ENCODE data around the gene UQCC3.

UQCC3 gene

DNA sequence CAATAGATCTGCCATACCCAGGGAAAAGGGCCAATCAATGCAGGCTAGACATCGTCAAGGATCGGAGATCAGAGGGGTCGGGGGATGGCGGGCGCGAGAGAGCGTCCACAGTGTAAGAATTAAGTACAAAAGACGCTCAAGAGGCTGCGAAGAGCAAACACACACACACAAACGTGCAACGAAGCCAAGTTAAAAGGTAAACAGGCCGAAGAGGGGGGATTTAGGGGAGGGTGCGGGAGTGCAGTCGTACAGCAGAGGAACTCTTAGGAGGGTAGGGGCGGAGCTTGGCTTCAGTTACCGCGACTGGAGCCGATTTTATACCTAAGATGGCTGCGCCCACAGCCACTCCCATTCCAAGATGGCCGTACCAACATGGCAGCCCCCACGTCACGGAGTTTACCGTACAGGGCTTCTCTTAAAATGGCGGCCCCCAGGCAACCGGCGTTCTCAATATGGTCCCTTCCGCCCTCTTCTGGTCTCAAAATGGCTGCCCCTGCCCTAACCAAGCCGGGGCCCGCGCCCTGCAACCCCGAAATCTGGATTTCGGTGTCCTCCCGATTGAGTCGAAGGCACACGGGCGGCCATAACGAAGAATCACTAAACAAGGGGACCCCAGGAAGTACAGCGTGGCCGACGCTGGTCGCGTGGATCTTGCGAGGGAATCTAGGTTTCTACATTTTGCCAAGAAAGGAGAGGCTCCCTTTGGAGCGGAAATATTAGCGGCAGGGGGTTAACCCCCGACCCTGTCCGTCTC lies 38.0 kb downstream of the UQCC3 start:
- TF ChIP-seq, protein P1, sequence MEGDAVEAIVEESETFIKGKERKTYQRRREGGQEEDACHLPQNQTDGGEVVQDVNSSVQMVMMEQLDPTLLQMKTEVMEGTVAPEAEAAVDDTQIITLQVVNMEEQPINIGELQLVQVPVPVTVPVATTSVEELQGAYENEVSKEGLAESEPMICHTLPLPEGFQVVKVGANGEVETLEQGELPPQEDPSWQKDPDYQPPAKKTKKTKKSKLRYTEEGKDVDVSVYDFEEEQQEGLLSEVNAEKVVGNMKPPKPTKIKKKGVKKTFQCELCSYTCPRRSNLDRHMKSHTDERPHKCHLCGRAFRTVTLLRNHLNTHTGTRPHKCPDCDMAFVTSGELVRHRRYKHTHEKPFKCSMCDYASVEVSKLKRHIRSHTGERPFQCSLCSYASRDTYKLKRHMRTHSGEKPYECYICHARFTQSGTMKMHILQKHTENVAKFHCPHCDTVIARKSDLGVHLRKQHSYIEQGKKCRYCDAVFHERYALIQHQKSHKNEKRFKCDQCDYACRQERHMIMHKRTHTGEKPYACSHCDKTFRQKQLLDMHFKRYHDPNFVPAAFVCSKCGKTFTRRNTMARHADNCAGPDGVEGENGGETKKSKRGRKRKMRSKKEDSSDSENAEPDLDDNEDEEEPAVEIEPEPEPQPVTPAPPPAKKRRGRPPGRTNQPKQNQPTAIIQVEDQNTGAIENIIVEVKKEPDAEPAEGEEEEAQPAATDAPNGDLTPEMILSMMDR (IDR thresholded peaks at IDR 0.05; ENCODE audit: borderline replicate concordance, insufficient read depth, low read depth, low read length): no peak
- H3K4me3 ChIP-seq (ENCODE audit: low read depth, low read length): peak overlapping the region; percentile 63

DNA sequence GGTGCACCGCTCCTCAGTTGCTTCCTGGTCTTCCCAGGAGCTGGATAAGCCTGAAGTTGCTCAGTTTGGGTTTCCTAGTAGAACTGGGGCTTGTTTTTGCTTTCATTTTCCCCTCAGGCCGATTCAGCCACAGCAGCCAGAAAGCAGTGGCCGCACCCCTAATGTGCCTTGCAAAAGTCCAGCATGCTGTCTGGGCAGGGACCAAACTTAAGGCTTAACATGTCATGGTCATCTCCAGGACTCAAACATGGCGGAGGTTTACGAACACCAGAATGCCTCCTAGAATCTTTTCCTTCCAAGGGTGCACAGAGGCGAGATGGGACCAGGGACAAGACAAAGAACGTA lies 38.5 kb downstream of the UQCC3 start:
- H3K4me3 ChIP-seq (ENCODE audit: low read depth, low read length): peak overlapping the region; percentile 49
- TF ChIP-seq, protein P1 (IDR thresholded peaks at IDR 0.05; ENCODE audit: borderline replicate concordance, insufficient read depth, low read depth, low read length): no peak

DNA sequence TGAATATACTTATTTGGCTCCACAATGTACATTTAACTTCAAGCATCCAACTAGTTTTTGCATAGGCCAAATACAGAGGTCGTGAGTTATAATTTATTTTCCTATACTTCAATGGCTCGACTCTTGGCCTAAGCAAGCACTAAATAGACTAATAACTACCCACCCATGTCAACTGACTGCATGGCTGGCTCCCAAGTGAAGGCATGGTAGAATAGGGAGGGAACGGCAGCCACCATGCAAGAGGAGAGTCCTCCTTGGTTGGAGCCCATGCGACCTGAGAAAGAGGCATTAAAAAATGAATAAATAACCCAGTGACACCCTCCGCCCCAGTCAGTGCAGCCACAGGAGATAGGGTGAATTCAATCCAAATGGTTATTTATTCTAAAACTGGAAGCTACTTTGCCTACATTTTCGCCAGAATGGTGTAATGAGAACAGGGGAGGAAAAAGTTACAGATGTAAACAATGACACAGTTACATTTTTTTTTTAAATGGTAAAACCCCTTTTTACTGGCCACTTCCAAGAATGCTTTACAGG lies 40.9 kb downstream of the UQCC3 start:
- no peak overlapping the region for H3K4me3 ChIP-seq (ENCODE audit: low read depth, low read length)
- TF ChIP-seq, protein P1 (IDR thresholded peaks at IDR 0.05; ENCODE audit: borderline replicate concordance, insufficient read depth, low read depth, low read length): no peak

DNA sequence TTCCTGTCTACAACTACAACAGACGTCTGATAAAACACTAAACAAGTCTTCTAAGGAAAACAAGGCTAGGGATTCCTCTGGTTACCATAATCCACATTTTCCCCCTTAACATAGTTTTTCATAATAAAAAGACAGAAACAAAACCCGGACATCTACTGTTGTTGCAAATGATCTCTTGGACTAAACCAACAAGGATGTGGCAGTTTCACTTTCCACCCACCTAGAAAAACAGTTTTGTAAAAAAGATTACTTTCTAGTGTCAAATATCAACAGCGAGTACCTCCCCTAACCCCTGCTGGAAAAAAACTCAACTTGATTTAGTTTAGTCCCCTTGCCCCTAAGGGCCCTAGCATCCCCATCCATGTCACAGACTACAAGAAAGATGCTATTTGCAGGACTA lies 41.4 kb downstream of the UQCC3 start:
- no peak overlapping the region for H3K4me3 ChIP-seq (ENCODE audit: low read depth, low read length)
- TF ChIP-seq, protein P1 (IDR thresholded peaks at IDR 0.05; ENCODE audit: borderline replicate concordance, insufficient read depth, low read depth, low read length): no peak

DNA sequence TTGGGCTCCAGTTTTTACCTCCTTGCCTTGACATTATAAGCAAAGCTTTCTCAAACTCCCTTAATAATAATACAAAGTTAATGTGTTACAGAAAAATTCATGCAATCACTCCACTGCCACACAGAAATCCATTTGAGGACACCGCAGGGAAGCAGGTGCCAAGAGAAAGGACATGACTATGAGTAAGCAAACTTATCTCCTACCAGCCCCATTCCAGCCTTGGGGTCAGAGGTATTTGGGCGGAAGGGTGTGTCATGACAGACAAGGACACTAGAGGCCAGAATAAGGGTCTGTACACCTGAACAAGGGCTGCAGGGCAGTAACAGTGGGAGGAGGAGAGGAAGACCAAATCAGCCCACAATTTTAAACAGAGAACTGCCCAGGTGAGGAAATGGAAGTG lies 41.9 kb downstream of the UQCC3 start:
- TF ChIP-seq, protein P1 (IDR thresholded peaks at IDR 0.05; ENCODE audit: borderline replicate concordance, insufficient read depth, low read depth, low read length): no peak
- no peak overlapping the region for H3K4me3 ChIP-seq (ENCODE audit: low read depth, low read length)

DNA sequence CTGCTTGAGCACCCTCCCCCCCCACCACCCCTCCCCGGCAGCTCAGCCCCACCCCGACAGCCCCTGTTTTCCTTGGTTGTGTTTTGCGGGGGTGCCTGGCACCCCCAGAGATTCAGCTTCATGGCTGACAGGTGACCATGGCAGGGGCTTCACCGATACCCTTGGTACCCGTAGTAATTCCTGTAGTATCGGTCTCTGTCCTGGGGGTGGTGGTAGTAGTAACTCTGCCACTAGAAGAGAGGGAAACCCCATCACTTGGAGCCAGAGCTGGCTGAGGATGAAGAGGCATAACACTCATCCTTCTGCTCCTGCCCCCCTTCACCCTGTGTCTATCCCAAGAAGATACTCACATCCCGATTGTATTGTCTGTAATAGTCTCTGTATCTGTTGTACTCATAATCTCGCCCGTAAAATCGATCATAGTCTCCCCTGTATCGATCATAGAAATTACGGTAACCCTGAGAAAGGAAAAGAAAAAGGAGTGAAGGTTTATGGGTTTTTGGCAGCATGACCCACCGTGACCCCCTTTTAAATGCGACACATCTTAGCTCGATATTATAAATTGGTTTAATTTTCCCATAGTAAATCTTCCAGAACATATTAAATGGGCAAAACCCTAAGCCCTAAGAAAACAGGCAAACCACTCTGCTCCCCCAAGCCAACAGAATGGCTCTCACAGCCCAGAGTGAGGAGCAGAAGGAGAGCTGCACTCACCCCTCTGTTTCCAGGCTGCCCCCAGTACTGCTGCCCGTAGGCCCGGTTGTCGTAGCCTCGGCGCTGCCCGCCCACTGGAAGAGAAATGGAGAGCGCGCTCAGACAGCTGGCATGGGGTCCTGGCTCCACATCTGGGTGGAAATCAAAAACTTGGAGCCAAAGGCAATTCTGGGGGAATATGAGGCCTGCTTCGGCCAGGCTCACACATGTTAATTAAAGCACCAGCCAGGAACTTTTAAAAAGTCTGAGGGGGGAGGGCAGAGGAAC lies 44.0 kb downstream of the UQCC3 start:
- TF ChIP-seq, protein P1 (IDR thresholded peaks at IDR 0.05; ENCODE audit: borderline replicate concordance, insufficient read depth, low read depth, low read length): no peak

More for the DNA sequence above, 44.0 kb downstream of the UQCC3 start:
- H3K4me3 ChIP-seq (ENCODE audit: low read depth, low read length): no peak overlapping the region

Data from GM12875 (cell line).